ENCODE data around the gene DRAM2. TPM values are rescaled to one million over a fixed set of nuclear protein-coding genes. Genes with fewer than 3 reads are reported as not detected.

The DRAM2 gene
- total RNA-seq, 1 experiment from 2014 or later, result 17.0 TPM

DNA sequence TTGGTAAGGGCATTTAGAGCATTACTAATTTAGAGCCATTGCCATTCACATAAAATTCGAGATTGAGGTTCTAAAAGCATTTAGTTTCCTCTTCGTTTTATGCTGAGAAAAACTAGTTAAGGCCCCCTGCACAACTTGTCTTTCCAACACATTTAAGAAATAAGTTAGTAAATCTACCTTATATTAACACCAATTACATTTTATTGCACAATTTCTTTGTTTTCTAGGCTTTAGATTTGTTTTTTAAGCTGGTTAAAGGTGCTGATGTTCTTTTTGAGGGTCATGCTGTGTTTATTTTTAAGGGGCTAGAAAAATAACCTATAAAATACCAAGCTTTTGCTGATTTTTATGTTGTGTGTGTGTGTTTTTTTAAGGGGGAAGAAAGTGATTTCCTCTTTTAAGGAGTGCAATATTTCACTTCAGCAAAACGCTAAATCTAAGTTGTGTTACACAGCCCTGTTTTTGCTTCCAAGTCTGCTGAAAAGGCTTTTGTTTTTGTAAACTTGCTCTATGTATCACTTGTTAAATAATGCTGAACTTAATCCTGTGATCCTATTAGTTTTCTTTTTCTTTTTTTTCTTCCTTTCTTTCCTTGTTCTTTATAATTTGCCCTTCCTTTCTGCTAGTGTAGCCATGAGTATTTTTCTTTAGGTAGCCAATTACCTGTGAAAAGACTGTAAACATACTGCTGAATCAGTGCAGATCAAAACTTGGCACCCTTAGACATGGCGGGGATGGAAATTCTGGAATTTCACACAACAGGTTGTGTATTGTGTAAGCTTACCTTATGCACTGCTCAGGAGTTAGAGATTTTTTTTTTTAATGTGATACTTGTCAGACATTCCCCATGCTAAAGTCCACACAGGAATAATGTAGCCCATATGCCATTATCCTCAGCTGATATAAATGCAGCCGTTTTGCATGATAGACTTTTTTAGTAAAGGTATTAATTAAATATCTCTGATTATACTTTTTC lies 1.6 kb upstream of the DRAM2 start:
- ChIA-PET CTCF (no interaction called here), POLR2A (ENCODE audit: low non-redundant PET) (no interaction called here)
- Histone ChIP-seq H3K36me3 (ENCODE audit: insufficient read depth, low read length, poor library complexity, severe bottlenecking) (peaks cover 7% of the 10 kb centered on the region), H3K27ac (ENCODE audit: low read depth, low read length, poor library complexity, severe bottlenecking) (no peak overlapping the region), H3K4me3 (ENCODE audit: low read depth, low read length, poor library complexity, severe bottlenecking) (peak overlapping the region; percentile 83), H3K27me3 (replicated peaks; ENCODE audit: insufficient read depth, low read depth, low read length, poor library complexity) (no peaks in the 10 kb centered on the region), H3K9me3 (ENCODE audit: low read depth, low read length, poor library complexity, severe bottlenecking) (no peaks in the 10 kb centered on the region), H3K4me1 (ENCODE audit: insufficient read depth, low read length, poor library complexity, severe bottlenecking) (peaks cover 24% of the 10 kb centered on the region)
- no peak for TF ChIP-seq EZH2 (IDR thresholded peaks at IDR 0.05; ENCODE audit: borderline replicate concordance, low read depth, low read length, poor library complexity, severe bottlenecking)
- TF ChIP-seq, protein P1, sequence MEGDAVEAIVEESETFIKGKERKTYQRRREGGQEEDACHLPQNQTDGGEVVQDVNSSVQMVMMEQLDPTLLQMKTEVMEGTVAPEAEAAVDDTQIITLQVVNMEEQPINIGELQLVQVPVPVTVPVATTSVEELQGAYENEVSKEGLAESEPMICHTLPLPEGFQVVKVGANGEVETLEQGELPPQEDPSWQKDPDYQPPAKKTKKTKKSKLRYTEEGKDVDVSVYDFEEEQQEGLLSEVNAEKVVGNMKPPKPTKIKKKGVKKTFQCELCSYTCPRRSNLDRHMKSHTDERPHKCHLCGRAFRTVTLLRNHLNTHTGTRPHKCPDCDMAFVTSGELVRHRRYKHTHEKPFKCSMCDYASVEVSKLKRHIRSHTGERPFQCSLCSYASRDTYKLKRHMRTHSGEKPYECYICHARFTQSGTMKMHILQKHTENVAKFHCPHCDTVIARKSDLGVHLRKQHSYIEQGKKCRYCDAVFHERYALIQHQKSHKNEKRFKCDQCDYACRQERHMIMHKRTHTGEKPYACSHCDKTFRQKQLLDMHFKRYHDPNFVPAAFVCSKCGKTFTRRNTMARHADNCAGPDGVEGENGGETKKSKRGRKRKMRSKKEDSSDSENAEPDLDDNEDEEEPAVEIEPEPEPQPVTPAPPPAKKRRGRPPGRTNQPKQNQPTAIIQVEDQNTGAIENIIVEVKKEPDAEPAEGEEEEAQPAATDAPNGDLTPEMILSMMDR (conservative IDR thresholded peaks at IDR 0.05; ENCODE audit: low read depth, low read length), result no peak
- intact Hi-C loops (cut with micrococcal nuclease; ENCODE audit: unreplicated experiment), result no loop called here
- no peak for DNase-seq (ENCODE audit: low spot score)
- no TSS peak for BruUV-seq (replicated peaks)

DNA sequence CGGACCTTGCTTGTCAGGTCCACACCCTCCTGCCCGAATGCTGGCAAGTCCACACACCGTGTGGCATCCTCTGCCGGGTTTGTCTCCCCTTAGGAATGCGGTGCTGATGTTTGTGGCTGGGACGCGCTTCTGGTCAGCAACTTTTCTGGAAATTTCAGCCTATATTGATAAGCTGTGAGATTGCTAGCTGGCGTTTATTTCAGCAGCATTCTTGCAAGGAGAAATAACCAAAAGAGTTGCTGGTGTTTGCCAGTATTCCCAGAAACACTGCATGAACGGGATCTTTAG lies 731 bp upstream of the DRAM2 start:
- Histone ChIP-seq H3K9me3 (ENCODE audit: low read depth, low read length, poor library complexity, severe bottlenecking) (no peaks in the 10 kb centered on the region), H3K4me1 (ENCODE audit: insufficient read depth, low read length, poor library complexity, severe bottlenecking) (peaks cover 24% of the 10 kb centered on the region), H3K4me3 (ENCODE audit: low read depth, low read length, poor library complexity, severe bottlenecking) (peak overlapping the region; percentile 83), H3K27ac (ENCODE audit: low read depth, low read length, poor library complexity, severe bottlenecking) (peak overlapping the region; percentile 89), H3K27me3 (replicated peaks; ENCODE audit: insufficient read depth, low read depth, low read length, poor library complexity) (no peaks in the 10 kb centered on the region), H3K36me3 (ENCODE audit: insufficient read depth, low read length, poor library complexity, severe bottlenecking) (peaks cover 15% of the 10 kb centered on the region)
- intact Hi-C loops (cut with micrococcal nuclease; ENCODE audit: unreplicated experiment), result no loop called here
- TF ChIP-seq, protein P1 (conservative IDR thresholded peaks at IDR 0.05; ENCODE audit: low read depth, low read length), result no peak
- no peak for TF ChIP-seq EZH2 (IDR thresholded peaks at IDR 0.05; ENCODE audit: borderline replicate concordance, low read depth, low read length, poor library complexity, severe bottlenecking)
- POLR2A ChIA-PET (ENCODE audit: low non-redundant PET), result no interaction called here
- no TSS peak for BruUV-seq (replicated peaks)
- DNase-seq (ENCODE audit: low spot score), result peak; percentile 36
- CTCF ChIA-PET, result no interaction called here

DNA sequence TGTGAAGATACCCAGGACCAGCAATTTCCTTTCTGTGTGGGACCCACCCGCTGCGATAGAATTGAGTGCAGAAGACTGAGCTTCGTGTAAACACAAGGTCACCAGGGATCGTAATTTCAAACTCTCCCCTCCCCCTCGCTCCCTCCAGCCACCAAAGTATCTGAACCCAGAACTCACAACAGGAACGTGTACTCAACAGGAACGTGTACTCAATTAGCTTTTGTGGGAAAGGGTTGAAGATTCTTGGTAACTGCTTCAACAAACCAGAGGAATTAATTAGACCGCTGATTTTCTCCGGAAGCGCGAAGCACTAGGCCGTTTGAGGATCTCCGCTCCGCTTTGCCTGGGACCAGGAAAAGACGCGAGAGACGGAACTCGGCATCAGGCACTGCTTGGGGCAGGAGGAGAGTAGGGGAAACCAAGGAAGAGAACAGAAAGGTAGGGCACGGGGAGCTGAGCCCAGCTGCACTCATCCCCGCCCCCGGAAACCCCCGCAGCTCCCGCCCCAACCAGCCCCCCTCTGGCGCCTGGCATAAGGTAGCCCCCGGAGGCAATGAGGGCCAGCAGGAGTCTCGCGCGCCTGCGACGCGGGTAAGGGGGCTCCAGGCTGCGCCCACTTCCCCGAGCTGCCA lies 453 bp downstream of the DRAM2 start:
- ChIA-PET CTCF (no interaction called here), POLR2A (ENCODE audit: low non-redundant PET) (interaction anchor here (0.6 kb wide), 1 partner anchor 260 kb away, joined by 7 read pairs; no protein-coding TSS in a partner anchor)
- Histone ChIP-seq H3K27ac (ENCODE audit: low read depth, low read length, poor library complexity, severe bottlenecking) (peak overlapping the region; percentile 89), H3K36me3 (ENCODE audit: insufficient read depth, low read length, poor library complexity, severe bottlenecking) (peaks cover 18% of the 10 kb centered on the region), H3K27me3 (replicated peaks; ENCODE audit: insufficient read depth, low read depth, low read length, poor library complexity) (no peaks in the 10 kb centered on the region), H3K4me3 (ENCODE audit: low read depth, low read length, poor library complexity, severe bottlenecking) (peak overlapping the region; percentile 83), H3K4me1 (ENCODE audit: insufficient read depth, low read length, poor library complexity, severe bottlenecking) (peaks cover 24% of the 10 kb centered on the region), H3K9me3 (ENCODE audit: low read depth, low read length, poor library complexity, severe bottlenecking) (no peaks in the 10 kb centered on the region)
- TF ChIP-seq, protein P1 (conservative IDR thresholded peaks at IDR 0.05; ENCODE audit: low read depth, low read length), result no peak
- no peak for TF ChIP-seq EZH2 (IDR thresholded peaks at IDR 0.05; ENCODE audit: borderline replicate concordance, low read depth, low read length, poor library complexity, severe bottlenecking)
- BruUV-seq (replicated peaks), result no TSS peak
- intact Hi-C loops (cut with micrococcal nuclease; ENCODE audit: unreplicated experiment), result no loop called here
- DNase-seq (ENCODE audit: low spot score), result peak; percentile 81

Measured in A673 (cell line).